22Rv1 (cell line): ENCODE results near the gene KCTD7.
"Not testable (repeated sequence)": the region's sequence is repeated elsewhere in the genome, so short reads cannot be mapped to it uniquely, and the experiment has no call there.

Experiments used
- H3K27ac ChIP-seq: fragments of 450-650 bp; 2 replicates; pipeline ENCODE4 v1.5.1; 2017
- CTCF ChIP-seq: fragments of 450-650 bp; IDR thresholded peaks from 2 replicates; pipeline ENCODE4 v1.5.1; 2017; ENCODE audit warnings: mild to moderate bottlenecking
- ZFX ChIP-seq: fragments of 450-650 bp; IDR thresholded peaks from 2 replicates; pipeline ENCODE4 v1.6.1; 2017; ENCODE audit warnings: antibody characterized with exemption, borderline replicate concordance

KCTD7 gene

GRCh38 chr7:66630531-66630930 is 1.9 kb downstream of the KCTD7 start:
- H3K27ac ChIP-seq: no peak overlapping the region; the same call in 1 of the 2 replicates
- TF ChIP-seq CTCF: no peak
- no peak for TF ChIP-seq ZFX

- TF ChIP-seq ZFX (no peak), CTCF (no peak)
- no peak overlapping the region for H3K27ac ChIP-seq
Observed at GRCh38 chr7:66631471-66631870, 2.8 kb downstream of the KCTD7 start.

GRCh38 chr7:66634816-66635215 is 6.1 kb downstream of the KCTD7 start:
- TF ChIP-seq CTCF: no peak
- no peak for TF ChIP-seq ZFX
- H3K27ac ChIP-seq: no peak overlapping the region

- not testable (repeated sequence) for H3K27ac ChIP-seq
Observed at GRCh38 chr7:66635322-66635981, 6.8 kb downstream of the KCTD7 start.

- H3K27ac ChIP-seq: not testable (repeated sequence)
Observed at GRCh38 chr7:66635982-66636546, 7.4 kb downstream of the KCTD7 start.

- H3K27ac ChIP-seq: no peak overlapping the region
- TF ChIP-seq CTCF: no peak
- TF ChIP-seq ZFX: no peak
Observed at GRCh38 chr7:66638309-66639099, 9.8 kb downstream of the KCTD7 start.

- TF ChIP-seq ZFX: no peak
- no peak for TF ChIP-seq CTCF
- H3K27ac ChIP-seq: peak overlapping the region; percentile 66; the same call in 1 of the 2 replicates
Observed at GRCh38 chr7:66639773-66640172, 11.1 kb downstream of the KCTD7 start.

GRCh38 chr7:66640802-66641525 is 12.3 kb downstream of the KCTD7 start:
- peak overlapping the region; percentile 66 for H3K27ac ChIP-seq
- TF ChIP-seq CTCF (no peak), ZFX (no peak)
